ENCODE measurements around the gene HS3ST2. TPM values are rescaled to one million over a fixed set of nuclear protein-coding genes. Genes with fewer than 3 reads are reported as not detected.
"Not testable (repeated sequence)": the region's sequence is repeated elsewhere in the genome, so short reads cannot be mapped to it uniquely, and the experiment has no call there.

HS3ST2 gene
- total RNA-seq, 2 donors from 2014 or later: 7.3 to 17.8 TPM

- no peak overlapping the region for H3K4me3 ChIP-seq
- ATAC-seq (ENCODE audit: insufficient number of reproducible peaks, low FRiP score, low read depth) (no peak), DNase-seq (ENCODE audit: low spot score) (no peak)
- no peak overlapping the region for H3K27ac ChIP-seq
- no peak for TF ChIP-seq CTCF (IDR thresholded peaks at IDR 0.05)
- no peaks in the 10 kb centered on the region for H3K36me3 ChIP-seq
- H3K4me1 ChIP-seq (ENCODE audit: control insufficient read depth in 1 of 2, low read depth in 2 of 2): peaks cover 0 to 6% of the 10 kb centered on the region in 2 donors
- H3K9me3 ChIP-seq: no peaks in the 10 kb centered on the region
- H3K27me3 ChIP-seq (replicated peaks; ENCODE audit: insufficient read depth): no peaks in the 10 kb centered on the region
These were observed 119.2 kb downstream of the HS3ST2 start for GRCh38 chr16:22933173-22933572.

GRCh38 chr16:22934786-22935185, 120.8 kb downstream of the HS3ST2 start:
- TF ChIP-seq CTCF (IDR thresholded peaks at IDR 0.05): no peak
- H3K4me1 ChIP-seq (ENCODE audit: control insufficient read depth in 1 of 2, low read depth in 2 of 2): peaks cover 0 to 6% of the 10 kb centered on the region in 2 donors
- DNase-seq (ENCODE audit: low spot score) (no peak), ATAC-seq (ENCODE audit: insufficient number of reproducible peaks, low FRiP score, low read depth) (no peak)
- no peak overlapping the region for H3K27ac ChIP-seq
- no peaks in the 10 kb centered on the region for H3K9me3 ChIP-seq
- no peaks in the 10 kb centered on the region for H3K36me3 ChIP-seq
- H3K27me3 ChIP-seq (replicated peaks; ENCODE audit: insufficient read depth): no peaks in the 10 kb centered on the region
- H3K4me3 ChIP-seq: no peak overlapping the region

- H3K4me1 ChIP-seq (ENCODE audit: control insufficient read depth in 1 of 2, low read depth in 2 of 2): peaks cover 0 to 6% of the 10 kb centered on the region in 2 donors
- no peak for TF ChIP-seq CTCF (IDR thresholded peaks at IDR 0.05)
- ATAC-seq (ENCODE audit: insufficient number of reproducible peaks, low FRiP score, low read depth) (no peak), DNase-seq (ENCODE audit: low spot score) (no peak)
- no peaks in the 10 kb centered on the region for H3K27me3 ChIP-seq (replicated peaks; ENCODE audit: insufficient read depth)
- no peaks in the 10 kb centered on the region for H3K36me3 ChIP-seq
- H3K4me3 ChIP-seq: no peak overlapping the region
- no peaks in the 10 kb centered on the region for H3K9me3 ChIP-seq
- H3K27ac ChIP-seq: no peak overlapping the region
These were observed 123.2 kb downstream of the HS3ST2 start for GRCh38 chr16:22937169-22937568.

- H3K27ac ChIP-seq: no peak overlapping the region
- no peaks in the 10 kb centered on the region for H3K9me3 ChIP-seq
- ATAC-seq (ENCODE audit: insufficient number of reproducible peaks, low FRiP score, low read depth): no peak
- H3K4me1 ChIP-seq (ENCODE audit: control insufficient read depth in 1 of 2, low read depth in 2 of 2): no peaks in the 10 kb centered on the region
- H3K27me3 ChIP-seq (replicated peaks; ENCODE audit: insufficient read depth): no peaks in the 10 kb centered on the region
- H3K36me3 ChIP-seq: no peaks in the 10 kb centered on the region
- TF ChIP-seq CTCF (IDR thresholded peaks at IDR 0.05): no peak
- no peak overlapping the region for H3K4me3 ChIP-seq
- no peak for DNase-seq (ENCODE audit: low spot score)
These were observed 124.7 kb downstream of the HS3ST2 start for GRCh38 chr16:22938647-22939046.

GRCh38 chr16:22939744-22940363, 125.9 kb downstream of the HS3ST2 start:
- H3K27me3 ChIP-seq (replicated peaks; ENCODE audit: insufficient read depth); H3K27ac ChIP-seq; H3K4me1 ChIP-seq (ENCODE audit: control insufficient read depth in 1 of 2, low read depth in 2 of 2); H3K4me3 ChIP-seq; DNase-seq (ENCODE audit: low spot score); ATAC-seq (ENCODE audit: insufficient number of reproducible peaks, low FRiP score, low read depth); H3K36me3 ChIP-seq; H3K9me3 ChIP-seq: not testable (repeated sequence)

- Histone ChIP-seq H3K36me3 (no peaks in the 10 kb centered on the region), H3K27me3 (replicated peaks; ENCODE audit: insufficient read depth) (no peaks in the 10 kb centered on the region), H3K9me3 (no peaks in the 10 kb centered on the region), H3K4me1 (ENCODE audit: control insufficient read depth in 1 of 2, low read depth in 2 of 2) (no peaks in the 10 kb centered on the region), H3K27ac (no peak overlapping the region), H3K4me3 (no peak overlapping the region)
- ATAC-seq (ENCODE audit: insufficient number of reproducible peaks, low FRiP score, low read depth) (no peak), DNase-seq (ENCODE audit: low spot score) (no peak)
- TF ChIP-seq CTCF (IDR thresholded peaks at IDR 0.05): no peak
These were observed 128.1 kb downstream of the HS3ST2 start for GRCh38 chr16:22941970-22942501.

All from thoracic aorta (tissue), 2 donors.